ENCODE measurements around the gene ETHE1. TPM values are rescaled to one million over a fixed set of nuclear protein-coding genes. Genes with fewer than 3 reads are reported as not detected.

Gene ETHE1
- total and polyA plus RNA-seq, 4 donors: 30.4 to 45.1 (median 34.5) TPM

GRCh38 chr19:43485951-43486350 lies 41.0 kb downstream of the ETHE1 start:
- no peak overlapping the region for H3K9ac ChIP-seq (ENCODE audit: low read depth in 1 of 2, low read length in 2 of 2)
- H3K9me3 ChIP-seq (ENCODE audit: control insufficient read depth in 4 of 4, low read length in 3 of 4): no peaks in the 10 kb centered on the region
- H3K4me3 ChIP-seq (ENCODE audit: low read depth in 1 of 3, low read length in 3 of 3): no peak overlapping the region
- TF ChIP-seq RXRA (IDR thresholded peaks at IDR 0.05) (no peak), RAD21 (IDR thresholded peaks at IDR 0.05) (no peak), JUND (IDR thresholded peaks at IDR 0.05) (no peak), CTCF (IDR thresholded peaks at IDR 0.05; ENCODE audit: low read depth, low read length, missing input control) (no peak), TAF1 (conservative IDR thresholded peaks at IDR 0.05) (no peak), FOXA1 (IDR thresholded peaks at IDR 0.05) (no peak), NR2F2 (IDR thresholded peaks at IDR 0.05) (no peak), GABPA (IDR thresholded peaks at IDR 0.05 in 1 of 2, conservative IDR thresholded peaks at IDR 0.05 in 1 of 2) (no peak), HNF4G (IDR thresholded peaks at IDR 0.05) (no peak), HNF4A (conservative IDR thresholded peaks at IDR 0.05) (no peak), SP1 (IDR thresholded peaks at IDR 0.05) (no peak), YY1 (IDR thresholded peaks at IDR 0.05) (no peak), FOXA2 (IDR thresholded peaks at IDR 0.05) (no peak), EGR1 (IDR thresholded peaks at IDR 0.05; ENCODE audit: low read depth in 2 of 2) (no peak)
- TF ChIP-seq, protein P1, sequence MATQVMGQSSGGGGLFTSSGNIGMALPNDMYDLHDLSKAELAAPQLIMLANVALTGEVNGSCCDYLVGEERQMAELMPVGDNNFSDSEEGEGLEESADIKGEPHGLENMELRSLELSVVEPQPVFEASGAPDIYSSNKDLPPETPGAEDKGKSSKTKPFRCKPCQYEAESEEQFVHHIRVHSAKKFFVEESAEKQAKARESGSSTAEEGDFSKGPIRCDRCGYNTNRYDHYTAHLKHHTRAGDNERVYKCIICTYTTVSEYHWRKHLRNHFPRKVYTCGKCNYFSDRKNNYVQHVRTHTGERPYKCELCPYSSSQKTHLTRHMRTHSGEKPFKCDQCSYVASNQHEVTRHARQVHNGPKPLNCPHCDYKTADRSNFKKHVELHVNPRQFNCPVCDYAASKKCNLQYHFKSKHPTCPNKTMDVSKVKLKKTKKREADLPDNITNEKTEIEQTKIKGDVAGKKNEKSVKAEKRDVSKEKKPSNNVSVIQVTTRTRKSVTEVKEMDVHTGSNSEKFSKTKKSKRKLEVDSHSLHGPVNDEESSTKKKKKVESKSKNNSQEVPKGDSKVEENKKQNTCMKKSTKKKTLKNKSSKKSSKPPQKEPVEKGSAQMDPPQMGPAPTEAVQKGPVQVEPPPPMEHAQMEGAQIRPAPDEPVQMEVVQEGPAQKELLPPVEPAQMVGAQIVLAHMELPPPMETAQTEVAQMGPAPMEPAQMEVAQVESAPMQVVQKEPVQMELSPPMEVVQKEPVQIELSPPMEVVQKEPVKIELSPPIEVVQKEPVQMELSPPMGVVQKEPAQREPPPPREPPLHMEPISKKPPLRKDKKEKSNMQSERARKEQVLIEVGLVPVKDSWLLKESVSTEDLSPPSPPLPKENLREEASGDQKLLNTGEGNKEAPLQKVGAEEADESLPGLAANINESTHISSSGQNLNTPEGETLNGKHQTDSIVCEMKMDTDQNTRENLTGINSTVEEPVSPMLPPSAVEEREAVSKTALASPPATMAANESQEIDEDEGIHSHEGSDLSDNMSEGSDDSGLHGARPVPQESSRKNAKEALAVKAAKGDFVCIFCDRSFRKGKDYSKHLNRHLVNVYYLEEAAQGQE (IDR thresholded peaks at IDR 0.05): no peak
- TF ChIP-seq, protein P2, sequence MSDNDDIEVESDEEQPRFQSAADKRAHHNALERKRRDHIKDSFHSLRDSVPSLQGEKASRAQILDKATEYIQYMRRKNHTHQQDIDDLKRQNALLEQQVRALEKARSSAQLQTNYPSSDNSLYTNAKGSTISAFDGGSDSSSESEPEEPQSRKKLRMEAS (IDR thresholded peaks at IDR 0.05): no peak
- TF ChIP-seq, protein P3, sequence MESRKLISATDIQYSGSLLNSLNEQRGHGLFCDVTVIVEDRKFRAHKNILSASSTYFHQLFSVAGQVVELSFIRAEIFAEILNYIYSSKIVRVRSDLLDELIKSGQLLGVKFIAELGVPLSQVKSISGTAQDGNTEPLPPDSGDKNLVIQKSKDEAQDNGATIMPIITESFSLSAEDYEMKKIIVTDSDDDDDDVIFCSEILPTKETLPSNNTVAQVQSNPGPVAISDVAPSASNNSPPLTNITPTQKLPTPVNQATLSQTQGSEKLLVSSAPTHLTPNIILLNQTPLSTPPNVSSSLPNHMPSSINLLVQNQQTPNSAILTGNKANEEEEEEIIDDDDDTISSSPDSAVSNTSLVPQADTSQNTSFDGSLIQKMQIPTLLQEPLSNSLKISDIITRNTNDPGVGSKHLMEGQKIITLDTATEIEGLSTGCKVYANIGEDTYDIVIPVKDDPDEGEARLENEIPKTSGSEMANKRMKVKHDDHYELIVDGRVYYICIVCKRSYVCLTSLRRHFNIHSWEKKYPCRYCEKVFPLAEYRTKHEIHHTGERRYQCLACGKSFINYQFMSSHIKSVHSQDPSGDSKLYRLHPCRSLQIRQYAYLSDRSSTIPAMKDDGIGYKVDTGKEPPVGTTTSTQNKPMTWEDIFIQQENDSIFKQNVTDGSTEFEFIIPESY (IDR thresholded peaks at IDR 0.05): no peak
- TF ChIP-seq, protein P4, sequence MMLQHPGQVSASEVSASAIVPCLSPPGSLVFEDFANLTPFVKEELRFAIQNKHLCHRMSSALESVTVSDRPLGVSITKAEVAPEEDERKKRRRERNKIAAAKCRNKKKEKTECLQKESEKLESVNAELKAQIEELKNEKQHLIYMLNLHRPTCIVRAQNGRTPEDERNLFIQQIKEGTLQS (IDR thresholded peaks at IDR 0.05): no peak
- WGBS: 87% methylated on average over 6 of the region's 6 CpGs
- peaks cover 3 to 8% (median 5%) of the 10 kb centered on the region in 4 donors for H3K4me1 ChIP-seq (ENCODE audit: control insufficient read depth in 4 of 4, insufficient read depth in 4 of 4, low read length in 3 of 4)
- peaks cover 0 to 10% (median 1%) of the 10 kb centered on the region in 4 donors for H3K36me3 ChIP-seq (ENCODE audit: control insufficient read depth in 4 of 4, insufficient read depth in 3 of 4, low read depth in 1 of 4, low read length in 3 of 4)
- DNase-seq (ENCODE audit: low spot score): no peak
- H3K27me3 ChIP-seq (ENCODE audit: control insufficient read depth in 4 of 4, insufficient read depth in 4 of 4, low read length in 3 of 4): no peaks in the 10 kb centered on the region
- H3K27ac ChIP-seq (ENCODE audit: low read depth in 1 of 2, low read length in 2 of 2): no peak overlapping the region

Measured in liver (tissue), 9 donors.